DOHH2 (cell line): Measurements from ENCODE around the gene SCG3.

Experiments used
- EZH2phosphoT487 ChIP-seq: fragments of 200-600 bp; sonication (generic); IDR thresholded peaks from 2 replicates; pipeline ENCODE4 v1.6.1; 2017; ENCODE audit warnings: borderline replicate concordance, mild to moderate bottlenecking, antibody characterized with exemption, low read length, moderate library complexity, mixed read lengths
- TF ChIP-seq, protein P1 (sequence below): fragments of 200-600 bp; sonication (generic); IDR thresholded peaks from one replicate; pipeline ENCODE4 v1.5.1; 2014; ENCODE audit warnings: antibody characterized with exemption, mild to moderate bottlenecking, low read depth, low read length; ENCODE audit not compliant: poor library complexity, severe bottlenecking

DNA sequence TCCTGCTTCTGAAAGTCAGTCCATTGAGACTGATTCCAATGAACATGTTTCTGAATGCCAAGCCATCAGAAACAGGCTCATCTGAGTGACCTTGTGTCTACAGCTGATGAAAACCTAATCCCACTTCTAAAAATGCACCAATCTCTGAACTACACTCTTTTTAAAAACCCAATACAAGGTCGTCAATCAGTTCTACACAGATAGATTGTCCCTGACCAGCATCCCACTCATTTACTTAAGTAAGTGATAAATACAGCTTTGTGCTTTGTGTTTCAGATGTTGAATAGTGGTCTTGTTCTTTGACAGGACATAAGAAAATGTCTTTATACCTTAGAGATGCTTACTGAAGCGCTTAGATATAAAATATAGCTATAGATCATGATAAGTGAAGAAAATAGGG, 20.2 kb upstream of the SCG3 start:
- TF ChIP-seq, protein P1, sequence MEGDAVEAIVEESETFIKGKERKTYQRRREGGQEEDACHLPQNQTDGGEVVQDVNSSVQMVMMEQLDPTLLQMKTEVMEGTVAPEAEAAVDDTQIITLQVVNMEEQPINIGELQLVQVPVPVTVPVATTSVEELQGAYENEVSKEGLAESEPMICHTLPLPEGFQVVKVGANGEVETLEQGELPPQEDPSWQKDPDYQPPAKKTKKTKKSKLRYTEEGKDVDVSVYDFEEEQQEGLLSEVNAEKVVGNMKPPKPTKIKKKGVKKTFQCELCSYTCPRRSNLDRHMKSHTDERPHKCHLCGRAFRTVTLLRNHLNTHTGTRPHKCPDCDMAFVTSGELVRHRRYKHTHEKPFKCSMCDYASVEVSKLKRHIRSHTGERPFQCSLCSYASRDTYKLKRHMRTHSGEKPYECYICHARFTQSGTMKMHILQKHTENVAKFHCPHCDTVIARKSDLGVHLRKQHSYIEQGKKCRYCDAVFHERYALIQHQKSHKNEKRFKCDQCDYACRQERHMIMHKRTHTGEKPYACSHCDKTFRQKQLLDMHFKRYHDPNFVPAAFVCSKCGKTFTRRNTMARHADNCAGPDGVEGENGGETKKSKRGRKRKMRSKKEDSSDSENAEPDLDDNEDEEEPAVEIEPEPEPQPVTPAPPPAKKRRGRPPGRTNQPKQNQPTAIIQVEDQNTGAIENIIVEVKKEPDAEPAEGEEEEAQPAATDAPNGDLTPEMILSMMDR = no peak
- TF ChIP-seq EZH2phosphoT487 = no peak
